Activated T-cell treated with anti-CD3 and anti-CD28 coated beads, Interleukin-2, amount 50 U/mL, for 1 hour (primary cell): Measurements from ENCODE around the gene GNGT2.
"Not testable (repeated sequence)": the region's sequence is repeated elsewhere in the genome, so short reads cannot be mapped to it uniquely, and the experiment has no call there.

Experiments used
- DNase-seq: peaks from one replicate; pipeline ENCODE4 v3.0.0-alpha.2; 2020

Gene GNGT2

DNA sequence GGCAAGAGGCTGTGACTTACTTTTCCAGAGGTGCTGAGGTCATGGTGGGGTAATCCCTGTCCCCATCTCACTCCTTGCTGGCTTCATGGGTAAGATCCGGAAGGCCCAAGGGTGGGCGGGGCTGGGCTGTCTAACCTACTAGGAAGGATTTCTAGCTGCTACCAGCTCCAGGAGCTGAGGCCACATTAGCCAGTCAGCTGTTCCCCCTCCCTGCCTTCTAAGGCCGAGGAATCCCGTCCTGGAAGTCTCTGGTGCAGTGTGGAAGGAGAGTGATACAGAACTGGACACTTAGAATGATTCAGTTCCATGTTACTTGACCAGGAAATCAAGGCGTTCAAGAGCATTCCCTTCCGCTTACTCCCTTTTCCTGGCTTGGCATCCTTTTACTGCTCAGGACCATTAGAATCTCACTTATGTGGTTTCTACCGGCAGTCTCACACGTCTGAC lies 8.9 kb downstream of the GNGT2 start:
- no peak for DNase-seq

DNA sequence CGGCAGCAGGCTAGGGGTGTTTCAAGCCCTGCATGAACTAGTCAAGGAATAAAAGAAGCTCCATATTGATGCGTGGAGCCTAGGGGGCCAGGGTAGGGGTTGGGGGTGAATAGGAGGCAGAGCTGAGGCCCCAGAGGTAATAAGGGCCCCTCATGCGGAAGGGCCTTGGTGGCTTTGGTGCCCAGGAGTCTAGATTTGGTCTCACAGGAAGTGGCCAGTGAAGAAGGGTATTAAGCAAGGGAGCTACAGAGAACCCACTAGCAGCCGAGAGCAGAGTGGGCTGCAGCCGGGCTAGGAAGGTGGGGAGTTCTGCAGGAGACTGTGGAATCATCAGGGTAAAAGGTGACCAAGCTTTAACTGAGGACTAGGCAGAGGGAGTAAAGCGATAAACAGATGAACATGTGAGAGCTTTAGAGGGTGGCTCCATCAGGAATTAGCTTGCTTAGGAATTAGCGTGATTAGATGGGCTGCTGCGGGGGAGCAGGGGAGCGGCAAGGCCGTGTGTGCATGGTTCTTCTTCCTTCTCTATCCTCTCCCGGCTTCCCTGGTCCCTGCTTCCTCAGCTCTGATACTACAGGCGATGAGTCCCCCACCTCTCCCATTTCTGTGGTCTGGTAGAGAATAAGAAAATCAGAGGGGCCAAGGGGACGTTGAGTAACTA lies 9.8 kb downstream of the GNGT2 start:
- DNase-seq: no peak

DNA sequence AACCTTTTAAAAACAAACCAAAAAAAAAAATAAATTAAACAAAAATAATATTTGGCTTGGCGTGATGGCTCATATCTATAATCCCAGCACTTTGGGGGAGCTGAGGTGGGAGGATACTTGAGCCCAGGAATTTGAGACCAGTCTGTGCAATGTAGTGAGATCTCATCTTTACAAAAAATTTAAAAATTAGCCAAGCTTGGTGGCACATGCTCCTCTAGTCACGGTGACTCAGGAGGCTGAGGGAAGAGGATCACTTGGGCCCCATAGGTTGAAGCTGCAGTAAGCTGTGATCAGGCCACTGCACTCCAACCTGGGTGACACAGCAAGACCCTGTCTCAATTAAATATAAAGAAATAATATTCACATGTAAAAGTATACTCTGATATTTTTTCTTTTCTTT lies 12.2 kb downstream of the GNGT2 start:
- DNase-seq: no peak

DNA sequence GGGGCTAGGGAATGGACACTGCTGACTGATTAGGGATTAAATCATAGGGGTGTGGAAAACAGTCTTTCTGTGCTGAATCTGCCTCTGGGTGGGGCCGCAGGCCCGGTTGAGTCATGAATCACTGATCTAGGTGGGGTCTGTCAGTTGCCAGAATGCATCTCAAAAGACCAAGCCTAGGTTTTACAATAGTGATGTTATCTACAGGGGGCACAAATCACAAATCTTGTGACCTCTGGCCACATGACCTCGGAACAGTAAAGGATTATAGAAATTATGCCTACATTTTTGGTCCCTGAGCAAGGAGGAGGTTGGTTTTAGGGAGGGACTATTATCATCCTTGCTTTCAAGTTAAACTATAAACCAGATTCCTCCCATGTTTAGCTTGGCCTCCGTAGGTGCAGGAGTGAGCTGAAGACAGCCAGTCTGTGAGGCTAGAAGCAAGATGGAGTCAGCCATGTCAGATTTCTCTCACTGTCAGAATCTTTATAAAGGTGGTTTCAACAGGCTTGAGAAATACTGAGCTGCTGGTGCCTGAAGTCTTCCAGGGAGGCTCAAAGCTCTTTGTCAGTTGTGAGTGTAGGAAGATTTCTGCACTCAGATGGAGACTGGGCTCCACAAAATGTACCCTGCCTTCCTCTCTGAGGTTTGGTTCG lies 12.9 kb downstream of the GNGT2 start:
- no peak for DNase-seq

DNA sequence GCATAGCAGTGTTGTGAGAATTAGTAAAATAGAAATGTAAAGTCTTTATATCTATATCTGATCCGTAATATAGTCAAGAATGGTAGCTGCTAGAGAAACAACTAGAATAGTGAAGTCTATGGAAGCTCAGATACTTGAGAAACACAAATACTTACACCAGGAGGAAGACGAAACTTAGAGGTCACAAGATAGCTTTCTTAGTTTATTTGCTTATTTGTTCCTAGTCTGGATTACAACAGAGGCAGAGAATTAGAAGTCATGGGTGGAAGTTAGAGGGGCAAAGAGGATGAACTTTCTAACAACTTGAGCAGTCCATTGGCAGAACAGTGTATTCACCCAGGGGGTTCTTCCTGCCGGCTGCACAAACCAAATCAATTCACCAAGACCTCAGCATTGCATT lies 13.9 kb downstream of the GNGT2 start:
- no peak for DNase-seq

DNA sequence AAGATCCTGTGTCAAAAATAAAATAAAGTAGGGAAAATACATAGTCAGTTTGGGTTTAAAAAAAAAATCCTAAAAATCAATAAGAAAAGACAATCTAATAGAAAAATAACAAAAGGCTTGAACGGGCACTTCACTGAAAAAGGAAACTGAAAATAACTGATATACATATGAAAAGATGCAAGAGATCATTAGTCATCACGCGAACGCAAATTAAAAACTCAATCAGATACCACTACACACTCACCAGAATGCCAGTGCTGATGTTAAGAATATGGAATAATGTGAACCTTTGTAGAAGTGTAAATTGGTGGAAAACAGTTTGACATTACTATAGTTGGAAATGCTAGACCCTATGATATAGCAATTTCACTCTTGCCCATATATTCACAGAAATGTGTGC lies 14.6 kb downstream of the GNGT2 start:
- no peak for DNase-seq

DNA sequence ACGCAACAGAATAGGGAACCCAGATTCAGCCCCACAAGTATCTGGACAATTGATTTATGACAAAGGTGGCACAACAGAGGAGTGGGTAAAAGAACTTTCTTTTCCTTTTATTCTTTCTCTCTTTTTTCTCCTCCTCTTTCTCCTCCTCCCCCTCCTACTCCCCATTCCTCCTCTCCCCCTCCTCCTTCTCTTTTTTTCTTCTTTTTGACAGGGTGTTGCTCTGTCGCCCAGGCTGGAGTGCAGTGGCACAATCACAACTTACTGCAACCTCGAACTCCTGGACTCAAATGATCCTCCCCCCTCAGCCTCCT lies 16.1 kb downstream of the GNGT2 start:
- no peak for DNase-seq

DNA sequence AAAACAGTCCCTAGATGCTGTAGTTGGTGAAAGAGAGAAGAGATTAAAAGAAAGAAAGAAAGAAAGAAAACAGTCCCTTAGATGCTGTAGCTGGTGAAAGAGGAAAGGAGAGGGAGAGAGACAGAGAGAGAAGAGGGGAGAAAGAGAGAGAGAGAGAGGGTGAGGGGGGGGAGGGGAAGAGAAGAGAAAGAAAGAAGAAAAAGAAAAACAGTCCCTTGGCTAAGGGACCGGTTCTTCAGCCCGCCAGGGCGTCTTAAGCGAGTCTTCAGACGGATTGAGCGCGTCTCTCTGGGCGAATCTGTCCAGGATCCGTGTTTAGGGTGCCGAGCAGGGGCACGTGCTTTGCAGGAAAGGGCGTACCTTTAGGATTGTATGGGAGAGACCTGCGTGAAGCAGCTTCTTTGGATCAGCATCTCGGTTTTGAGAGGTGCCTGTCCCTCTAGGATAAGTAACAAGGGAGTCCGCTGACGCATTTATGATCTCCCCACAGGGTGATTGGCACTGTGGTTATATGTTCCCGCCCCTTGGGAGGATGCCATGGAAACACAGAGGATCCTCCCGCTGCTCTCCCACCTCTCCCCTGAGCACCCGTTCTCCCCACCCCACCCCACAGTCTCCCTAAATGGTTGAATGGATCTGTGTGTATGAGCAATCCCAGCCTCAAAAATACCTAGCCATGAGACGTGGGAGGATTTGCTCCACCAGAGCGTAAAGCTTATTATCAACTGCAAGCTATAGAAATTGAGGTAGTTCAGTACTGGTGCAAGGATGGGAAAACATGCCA lies 16.7 kb downstream of the GNGT2 start:
- peak; percentile 40 for DNase-seq

DNA sequence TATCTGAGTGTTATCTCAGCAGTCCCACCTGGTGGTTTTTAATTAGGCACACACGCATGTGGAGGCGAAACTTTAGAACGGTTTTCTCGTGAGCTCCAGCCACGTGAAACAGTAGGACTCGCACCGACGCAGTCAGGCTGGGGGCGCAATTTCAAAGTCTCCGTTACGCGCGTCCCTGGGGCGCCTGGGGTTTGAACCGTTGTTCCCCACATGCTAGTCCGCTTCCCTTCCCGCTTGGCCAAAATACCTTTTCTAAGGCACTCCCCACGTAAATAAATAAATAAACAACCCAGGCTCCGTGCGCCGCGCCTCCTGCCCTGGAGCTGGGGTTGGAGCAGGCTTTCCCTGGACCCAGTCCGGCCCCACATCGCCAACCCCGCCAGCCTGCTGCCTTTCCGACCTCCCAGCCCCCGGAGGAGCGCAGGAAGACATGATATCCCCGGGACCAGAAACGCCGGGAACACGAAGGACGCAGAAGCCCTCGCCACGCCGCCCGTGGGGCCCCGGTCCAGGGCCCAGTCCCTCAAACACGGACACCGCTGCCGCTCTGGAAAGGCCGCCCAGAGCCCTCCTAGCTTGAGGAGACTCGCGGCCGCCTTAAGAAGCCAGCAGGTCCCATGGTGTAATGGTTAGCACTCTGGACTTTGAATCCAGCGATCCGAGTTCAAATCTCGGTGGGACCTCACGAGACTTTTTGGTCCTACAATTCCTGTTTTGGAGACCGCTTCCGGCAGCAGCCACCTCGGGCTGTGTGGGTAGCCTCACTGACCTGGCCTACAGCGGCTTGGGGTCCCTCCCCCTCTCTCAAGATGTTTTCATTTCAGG lies 18.2 kb downstream of the GNGT2 start:
- peak; percentile 98 for DNase-seq

DNA sequence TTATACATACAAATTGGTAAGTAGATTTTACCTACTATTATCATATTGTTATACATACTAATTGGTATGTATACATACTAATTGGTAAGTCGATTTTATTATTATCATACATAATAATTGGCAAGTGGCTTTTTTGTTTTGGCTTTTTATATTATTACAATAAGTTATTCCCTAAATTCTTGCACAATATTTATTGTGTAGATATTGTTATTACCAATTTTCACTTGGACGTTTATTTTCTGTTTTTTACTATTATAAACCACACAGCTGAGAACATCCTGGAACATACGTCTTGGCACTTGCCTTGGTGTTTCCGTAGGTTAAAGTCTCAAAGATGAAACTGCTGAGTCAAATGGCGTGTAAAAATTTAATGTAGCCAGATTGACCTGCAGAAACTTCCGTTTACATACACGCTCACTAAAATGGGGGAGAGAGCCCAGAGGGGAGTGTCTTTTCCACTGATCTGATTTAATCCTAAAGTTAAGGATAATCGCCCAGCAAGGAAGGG lies 18.9 kb downstream of the GNGT2 start:
- no peak for DNase-seq

DNA sequence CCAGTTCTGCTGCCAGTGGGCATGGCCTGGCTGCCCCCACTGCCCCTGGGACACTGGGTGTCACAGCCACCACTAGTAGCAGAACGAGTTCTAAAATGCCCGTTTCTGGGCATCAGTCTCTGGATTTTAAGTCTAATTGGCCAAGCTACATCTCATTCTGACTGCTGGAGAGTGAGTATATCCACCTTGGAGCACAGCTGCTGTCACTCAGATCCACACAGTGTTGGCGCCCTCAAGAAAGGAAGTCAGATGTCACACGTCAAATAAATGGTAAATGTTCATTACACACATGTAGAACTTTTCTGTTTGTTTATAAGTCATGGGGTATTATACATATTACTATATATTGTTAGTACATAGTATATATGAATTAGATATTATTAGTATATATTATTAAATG lies 19.4 kb downstream of the GNGT2 start:
- DNase-seq: no peak

DNA sequence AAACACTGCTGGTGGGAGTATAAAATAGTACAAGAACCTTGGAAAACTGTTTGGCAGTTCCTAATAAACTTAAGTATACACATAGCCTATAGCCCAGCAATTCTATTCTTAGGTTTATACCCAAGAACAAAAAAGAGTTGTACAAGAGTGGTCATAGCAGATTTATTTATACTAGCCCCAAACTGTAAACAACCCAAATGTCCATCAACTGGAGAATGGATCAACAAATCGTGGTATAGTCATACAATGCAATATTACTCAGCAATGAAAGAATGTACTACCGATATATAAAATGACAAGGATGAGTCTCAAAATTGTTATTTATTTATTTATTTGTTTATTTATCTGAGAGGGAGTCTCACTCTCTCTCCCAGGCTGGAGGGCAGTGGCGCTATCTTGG lies 23.1 kb downstream of the GNGT2 start:
- no peak for DNase-seq

DNA sequence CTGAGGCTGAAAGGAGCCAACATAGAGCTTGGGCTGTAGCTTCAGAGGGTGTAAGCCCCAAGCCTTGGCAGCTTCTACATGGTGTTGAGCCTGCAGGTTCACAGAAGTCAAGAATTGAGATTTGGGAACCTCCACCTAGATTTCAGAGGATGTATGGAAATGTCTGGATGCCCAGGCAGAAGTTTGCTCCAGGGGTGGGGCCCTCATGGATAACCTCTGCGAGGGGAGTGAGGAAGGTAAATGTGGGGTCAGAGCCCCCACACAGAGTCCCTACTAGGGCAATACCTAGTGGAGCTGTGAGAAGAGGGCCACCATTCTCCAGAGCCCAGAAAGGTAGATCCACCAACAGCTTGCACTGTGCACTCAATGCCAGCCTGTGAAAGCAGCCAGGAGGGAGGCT lies 25.0 kb downstream of the GNGT2 start:
- not testable (repeated sequence) for DNase-seq

DNA sequence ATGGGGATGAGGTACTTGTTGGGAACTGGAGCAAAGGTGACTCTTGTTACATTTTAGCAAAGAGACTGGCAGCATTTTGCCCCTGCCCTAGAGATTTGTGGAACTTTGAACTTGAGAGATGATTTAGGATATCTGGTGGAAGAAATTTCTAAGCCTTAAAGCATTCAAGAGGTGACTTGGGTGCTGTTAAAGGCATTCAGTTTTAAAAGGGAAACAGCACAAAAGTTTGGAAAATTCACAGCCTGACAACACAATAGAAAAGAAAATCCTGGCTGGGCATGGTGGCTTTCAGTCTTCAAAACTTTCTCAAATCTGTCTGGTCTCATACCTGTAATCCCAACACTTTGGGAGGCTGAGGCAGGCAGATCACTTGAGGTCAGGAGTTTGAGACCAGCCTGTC lies 25.9 kb downstream of the GNGT2 start:
- not testable (repeated sequence) for DNase-seq

DNA sequence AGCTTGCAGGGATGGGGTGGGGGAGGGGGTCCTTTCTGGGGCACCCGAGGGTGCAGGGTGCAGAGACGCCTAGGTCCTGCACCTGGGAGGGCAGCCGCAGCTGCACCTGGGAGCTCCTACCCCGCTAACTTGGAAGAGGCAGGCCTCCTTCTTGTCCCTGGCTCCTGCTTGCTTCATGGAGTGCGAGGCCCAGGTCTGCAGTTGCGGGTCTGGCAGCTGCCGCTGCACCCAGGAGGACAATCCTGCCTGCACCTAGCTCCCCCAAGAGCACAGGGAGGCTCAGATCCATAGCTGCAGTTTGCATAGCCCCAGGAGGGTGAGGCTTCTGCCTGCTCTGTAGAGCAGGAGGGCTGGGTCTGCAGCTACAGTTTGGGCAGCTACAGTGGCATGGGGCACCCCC lies 26.6 kb downstream of the GNGT2 start:
- no peak for DNase-seq

DNA sequence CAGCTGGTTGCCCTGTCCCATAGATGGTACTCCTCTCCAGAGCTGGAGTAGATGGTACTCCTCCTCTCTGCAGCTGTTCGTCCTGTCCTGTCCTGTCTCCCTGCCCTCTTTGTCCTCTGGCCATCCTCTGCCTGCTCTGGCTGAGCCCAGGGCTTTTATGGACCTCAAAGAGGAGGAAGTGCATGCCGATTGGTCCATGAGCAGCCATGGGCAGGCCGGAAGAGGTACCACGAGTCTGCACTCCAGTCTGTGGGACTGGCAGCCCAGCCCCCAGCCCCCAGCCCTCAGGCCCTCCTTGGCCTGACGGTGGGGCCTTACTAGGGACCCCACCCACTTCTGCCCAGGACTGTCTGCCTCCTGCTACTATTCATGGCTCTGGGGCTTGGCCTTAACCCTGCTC lies 27.0 kb downstream of the GNGT2 start:
- no peak for DNase-seq

DNA sequence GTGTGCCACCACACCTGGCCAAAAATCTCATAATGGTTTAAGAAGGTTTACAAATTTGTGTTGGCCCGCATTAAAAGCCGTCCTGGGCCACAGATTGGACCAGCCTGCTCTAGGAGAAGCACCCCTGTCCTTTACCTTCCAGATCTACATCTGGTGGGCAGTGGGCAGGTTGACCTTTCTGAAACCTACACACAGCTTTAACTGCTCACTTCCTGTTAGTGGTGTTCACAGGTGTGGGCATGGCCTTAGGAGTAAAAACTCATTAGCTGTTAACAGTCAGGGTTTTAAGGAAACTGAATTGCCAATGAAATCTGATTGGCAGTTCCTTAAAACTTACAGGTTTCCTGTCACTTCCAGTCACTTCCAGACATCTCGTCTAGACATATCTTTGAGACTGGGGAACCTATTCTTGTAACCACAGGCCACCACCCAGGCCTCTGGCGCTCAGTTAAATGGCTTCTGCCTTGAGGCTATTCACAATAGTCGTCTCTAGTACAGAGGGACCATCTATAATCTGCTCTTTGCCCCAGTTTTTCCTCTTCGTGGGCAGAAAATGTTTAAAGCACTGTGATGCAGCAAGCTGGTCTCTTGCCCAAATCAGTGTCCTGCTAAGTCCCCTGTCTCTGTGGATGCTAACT lies 29.3 kb downstream of the GNGT2 start:
- DNase-seq: no peak

DNA sequence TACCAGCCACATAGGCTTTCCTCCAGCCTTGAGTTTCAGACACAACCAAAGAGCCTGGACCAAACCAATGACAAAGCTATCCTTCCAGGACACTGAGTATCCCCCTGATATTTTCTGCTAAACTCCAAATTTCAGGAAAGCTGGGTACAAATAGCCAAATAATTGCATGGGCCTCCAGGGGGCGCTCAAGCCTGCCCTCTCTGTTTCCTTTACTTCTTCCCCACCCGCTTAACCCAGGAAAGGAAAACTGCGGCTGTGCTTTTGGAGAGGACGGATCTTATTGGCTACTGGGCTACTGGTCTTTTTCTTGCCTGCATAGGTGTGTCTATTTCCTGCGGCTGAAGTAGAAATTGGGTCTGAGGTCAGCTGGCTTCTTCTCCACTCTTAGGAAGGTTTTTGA lies 30.1 kb downstream of the GNGT2 start:
- peak; percentile 71 for DNase-seq

DNA sequence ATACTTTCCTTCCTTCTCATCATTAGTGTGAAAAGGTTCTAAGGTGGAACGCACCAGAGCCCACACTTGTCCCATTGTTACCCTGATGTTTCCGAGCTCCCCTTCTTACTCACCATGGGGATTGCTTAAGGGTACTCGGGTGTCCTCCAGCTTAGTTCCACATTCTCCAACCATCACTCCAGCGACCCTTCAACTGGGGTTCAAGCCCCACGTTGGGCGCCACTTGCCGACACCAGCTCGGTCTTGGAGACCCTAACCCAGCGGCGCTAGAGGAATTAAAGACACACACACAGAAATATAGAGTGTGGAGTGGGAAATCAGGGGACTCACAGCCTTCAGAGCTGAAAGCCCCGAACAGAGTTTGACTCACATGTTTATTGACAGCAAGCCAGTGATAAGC lies 34.4 kb downstream of the GNGT2 start:
- not testable (repeated sequence) for DNase-seq

DNA sequence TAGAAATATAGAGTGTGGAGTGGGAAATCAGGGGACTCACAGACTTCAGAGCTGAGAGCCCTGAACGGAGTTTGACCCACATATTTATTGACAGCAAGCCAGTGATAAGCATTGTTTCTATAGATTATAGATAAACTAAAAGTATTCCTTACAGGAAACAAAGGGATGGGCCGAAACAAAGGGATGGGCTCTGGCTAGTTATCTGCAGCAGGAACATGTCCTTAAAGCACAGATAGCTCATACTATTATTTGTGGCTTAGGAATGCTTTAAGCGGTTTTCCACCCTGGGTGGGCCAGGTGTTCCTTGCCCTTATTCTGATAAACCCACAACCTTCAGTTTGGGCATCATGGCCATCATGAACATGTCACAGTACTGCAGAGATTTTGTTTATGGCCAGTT lies 39.7 kb downstream of the GNGT2 start:
- not testable (repeated sequence) for DNase-seq

DNA sequence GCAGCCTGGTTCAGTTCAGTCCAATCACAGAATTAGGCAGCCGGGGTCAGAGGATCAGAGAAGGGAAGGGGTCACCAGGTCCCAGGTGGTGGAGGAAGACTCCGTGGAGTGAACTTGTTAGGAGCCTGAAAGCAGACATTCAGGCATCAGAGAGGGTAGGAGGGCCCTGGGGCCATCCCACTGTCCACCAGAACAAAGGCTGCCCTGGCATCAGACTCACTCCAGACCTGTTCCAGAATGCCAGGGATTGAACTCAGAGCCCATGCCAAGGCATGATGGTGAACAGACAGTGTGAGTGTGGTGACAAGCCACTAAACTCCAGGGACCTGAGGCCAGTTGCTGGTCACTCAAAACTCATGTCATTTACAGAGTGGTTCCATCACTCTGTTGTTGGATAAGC lies 40.2 kb downstream of the GNGT2 start:
- no peak for DNase-seq

DNA sequence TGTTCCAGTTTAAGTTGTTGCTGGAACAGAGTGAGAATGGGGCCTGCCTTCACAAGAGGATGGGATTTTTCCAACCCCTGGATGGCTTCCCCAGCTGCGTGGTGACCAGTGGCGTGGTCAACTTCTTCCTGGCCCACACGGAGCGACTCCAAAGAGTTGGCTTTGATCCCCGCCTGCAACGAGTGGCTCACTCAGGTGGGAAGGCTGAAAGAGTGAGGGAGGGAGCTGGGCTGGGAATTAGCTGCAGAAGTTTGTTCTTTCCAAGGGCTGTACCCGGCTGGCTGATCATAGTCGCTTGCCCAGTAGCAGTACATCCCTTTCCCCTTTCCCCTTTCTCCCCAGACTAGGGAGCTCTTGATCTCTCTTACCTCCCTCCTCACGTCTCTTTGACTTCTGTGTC lies 41.7 kb downstream of the GNGT2 start:
- DNase-seq: no peak

DNA sequence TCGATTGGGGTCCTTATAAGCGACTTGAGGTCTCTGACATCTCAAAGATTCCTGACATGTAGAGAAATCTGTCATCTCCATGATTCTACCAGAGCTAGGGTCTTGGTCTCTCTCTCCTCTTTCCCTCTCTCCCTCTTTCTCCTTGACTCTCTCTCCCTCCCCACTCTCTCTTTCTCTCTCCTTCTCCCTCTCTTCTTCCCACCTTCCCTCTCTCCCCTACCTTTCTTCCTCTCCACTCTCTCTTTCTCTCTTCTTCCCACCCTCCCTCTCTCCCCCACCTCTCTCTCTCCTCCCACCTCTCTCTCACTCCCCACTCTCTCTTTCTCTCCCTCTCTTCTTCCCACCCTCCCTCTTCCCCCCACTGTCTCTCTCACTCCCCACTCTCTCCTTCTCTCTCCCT lies 45.2 kb downstream of the GNGT2 start:
- no peak for DNase-seq
